Myocyte (in vitro differentiated cells): ENCODE results near the gene TBC1D13. TPM values are rescaled to one million over a fixed set of nuclear protein-coding genes. Genes with fewer than 3 reads are reported as not detected.
"Not testable (repeated sequence)": the region's sequence is repeated elsewhere in the genome, so short reads cannot be mapped to it uniquely, and the experiment has no call there.

Experiments
- DNase-seq: peaks from one replicate; pipeline ENCODE4 v3.0.0-alpha.2; 2012; ENCODE audit warnings: low read depth
- total RNA-seq: library from RNA; depleted of rRNA; stranded (reverse); fragments of >200 nt; gene quantifications from 2 replicates; pipeline ENCODE4 v1.2.3, GENCODE V29; 2014

TBC1D13 gene
- total RNA-seq, 1 donor from 2014 or later: 42.4 TPM

DNA sequence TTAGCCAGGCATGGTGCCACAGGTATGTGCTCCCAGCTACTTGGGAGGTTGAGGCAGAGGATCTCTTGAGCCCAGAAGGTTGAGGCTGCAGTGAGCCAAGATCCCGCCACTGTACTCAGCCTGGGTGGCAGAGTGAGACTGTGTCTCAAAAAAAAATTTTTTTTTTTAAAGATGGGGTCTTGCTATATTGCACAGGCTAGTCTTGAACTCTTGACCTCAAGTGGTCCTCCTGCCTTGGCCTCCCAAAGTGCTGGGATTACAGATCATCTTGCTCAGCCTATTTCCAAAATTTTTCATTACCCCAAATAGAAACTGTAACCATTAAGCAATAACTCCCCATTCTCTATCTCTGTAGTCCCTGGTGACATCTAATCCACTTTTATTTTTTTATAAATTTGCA is 4.4 kb upstream of the TBC1D13 start:
- DNase-seq: no peak

DNA sequence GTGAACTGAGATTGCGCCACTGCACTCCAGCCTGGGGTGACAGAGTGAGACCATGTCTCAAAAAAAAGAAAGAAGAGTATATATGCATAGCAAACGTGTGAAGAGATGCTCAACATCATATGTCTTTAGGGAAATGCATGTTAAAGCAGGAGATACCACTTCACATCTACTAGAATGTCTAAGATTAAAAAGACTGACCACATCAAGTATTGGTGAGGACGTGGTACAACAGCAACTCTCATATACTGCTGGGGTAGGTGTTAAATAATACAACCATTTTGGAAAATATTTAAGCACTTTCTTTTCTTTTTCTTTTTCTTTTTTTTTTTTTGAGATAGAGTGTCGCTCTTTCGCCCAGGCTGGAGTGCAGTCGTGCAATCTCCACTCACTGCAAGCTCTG is 1.6 kb upstream of the TBC1D13 start:
- DNase-seq: no peak

DNA sequence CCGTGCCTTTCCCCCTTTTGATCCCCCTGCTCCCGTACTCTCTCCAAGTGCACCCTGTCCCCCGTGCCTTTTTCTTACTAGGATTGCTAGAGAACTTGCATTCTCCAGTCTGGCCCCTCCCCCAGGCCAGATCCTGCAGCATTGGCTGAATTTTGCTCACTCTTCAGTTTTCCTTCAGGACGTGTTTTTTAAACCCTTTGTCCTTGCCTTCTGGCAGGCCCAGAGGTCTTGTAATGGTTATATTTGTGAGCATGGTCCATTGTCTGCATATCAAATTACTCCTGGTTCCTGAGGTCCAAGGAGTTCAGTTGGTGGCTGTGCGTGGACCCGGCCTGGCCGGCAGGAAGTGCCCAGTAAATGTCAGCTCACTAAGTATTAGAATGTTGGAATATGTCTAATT is 606 bp downstream of the TBC1D13 start:
- peak; percentile 21 for DNase-seq

DNA sequence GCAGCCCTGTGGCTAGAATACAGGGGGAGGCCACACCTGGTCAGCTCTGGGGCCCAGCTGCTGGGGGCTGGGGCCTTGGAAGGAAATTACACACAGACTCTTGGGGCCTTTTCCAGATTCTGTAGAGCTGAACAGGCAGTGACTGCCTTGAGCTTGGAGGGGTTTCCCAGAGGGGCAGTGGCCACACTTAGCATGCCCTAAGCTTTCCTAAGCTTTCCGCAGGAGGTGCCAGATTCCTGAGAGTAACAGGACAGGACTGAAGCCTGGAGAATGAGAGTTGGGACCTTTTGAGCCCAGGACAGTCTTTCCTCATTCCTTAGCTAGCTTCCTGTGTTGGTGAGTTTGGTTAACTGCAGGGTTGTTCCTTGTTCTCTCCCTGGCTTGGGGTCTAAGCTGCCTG is 1.4 kb downstream of the TBC1D13 start:
- no peak for DNase-seq

DNA sequence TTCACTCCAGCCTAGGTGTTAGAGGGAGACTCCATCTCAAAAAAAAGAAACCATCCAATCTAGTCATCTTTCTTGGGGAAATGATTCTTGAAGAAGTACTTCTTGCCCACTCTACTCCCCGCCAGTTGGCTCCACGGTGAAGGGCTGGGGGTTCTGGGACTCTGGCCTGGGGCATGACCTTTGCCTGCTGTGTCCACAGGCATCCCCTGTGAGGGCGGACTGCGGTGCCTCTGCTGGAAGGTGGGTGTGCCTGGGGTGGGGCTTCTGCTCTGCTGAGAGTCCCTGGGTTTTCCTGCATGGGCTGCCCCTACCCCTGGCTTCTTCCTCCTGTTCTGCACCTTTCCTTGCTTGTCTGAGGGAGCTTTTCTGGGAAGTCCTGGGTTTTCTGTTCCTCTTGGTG is 3.5 kb downstream of the TBC1D13 start:
- DNase-seq: no peak

DNA sequence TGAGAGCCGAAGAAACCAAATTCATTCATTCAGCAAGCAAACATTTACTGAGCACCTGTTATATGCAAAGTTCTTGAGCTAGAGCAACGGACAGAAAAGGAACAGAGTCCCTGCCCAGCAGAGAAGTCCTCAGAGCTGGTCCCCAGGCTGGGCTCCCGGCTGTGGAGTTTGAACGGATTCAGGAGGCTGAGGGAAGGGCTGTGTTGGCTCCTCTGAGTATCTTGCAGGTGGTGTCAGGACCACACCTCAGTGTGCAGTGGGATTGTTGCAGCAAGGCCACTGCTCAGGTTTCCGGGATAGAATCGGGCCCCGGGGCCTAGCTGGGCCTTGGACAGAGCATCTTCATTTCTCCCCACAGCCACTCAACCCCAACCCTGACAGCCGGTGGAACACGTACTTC is 5.1 kb downstream of the TBC1D13 start:
- DNase-seq: no peak

DNA sequence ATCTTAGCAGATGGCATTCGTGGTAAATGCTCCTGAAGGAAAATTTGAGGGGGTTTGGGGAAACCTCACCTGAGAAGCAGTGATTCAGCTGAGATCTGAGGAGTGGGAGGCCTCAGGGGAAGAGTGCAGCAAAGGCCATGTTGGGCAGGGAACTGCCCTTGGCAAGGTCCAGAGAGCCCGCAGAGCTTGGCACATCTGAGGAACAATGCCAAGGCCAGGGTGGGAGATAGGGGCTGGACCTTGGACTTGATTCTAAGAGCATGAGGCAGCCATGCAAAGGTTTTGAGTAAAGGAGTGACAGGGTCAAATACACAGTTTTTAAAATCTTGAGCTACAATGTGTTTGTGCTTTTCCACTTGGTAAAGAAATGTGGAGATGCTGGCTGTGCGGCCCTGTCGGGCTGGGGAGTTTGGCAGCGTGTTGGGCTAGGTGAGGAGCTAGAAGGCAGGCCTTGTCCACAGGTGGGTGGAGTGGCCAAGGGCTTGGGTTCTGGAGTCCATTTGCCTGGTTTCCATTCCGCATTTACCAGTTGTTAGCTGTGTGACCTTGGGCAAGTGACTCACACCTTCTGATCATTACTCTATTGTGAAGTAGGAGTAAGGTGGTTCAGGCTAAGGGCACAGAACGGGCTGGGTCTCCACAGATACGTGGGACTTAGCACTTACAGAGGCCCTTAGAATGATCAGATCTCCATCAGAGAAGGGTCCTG is 6.1 kb downstream of the TBC1D13 start:
- no peak for DNase-seq

DNA sequence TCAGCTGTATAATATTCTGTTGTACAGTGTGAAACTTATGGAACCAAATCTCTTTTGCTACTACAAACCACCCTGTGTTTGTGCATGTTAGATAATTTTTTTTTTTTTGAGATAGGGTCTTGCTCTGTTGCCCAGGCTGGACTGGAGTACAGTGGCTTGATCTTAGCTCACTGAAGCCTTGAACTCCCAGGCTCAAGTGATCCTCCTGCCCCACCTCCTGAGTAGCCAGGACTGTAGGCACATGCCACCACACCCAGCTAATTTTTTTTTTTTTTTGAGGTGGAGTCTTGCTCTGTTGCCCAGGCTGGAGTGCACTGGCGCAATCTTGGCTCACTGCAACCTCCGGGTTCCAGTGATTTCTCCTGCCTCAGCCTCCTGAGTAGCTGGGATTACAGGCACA is 7.9 kb downstream of the TBC1D13 start:
- DNase-seq: not testable (repeated sequence)

DNA sequence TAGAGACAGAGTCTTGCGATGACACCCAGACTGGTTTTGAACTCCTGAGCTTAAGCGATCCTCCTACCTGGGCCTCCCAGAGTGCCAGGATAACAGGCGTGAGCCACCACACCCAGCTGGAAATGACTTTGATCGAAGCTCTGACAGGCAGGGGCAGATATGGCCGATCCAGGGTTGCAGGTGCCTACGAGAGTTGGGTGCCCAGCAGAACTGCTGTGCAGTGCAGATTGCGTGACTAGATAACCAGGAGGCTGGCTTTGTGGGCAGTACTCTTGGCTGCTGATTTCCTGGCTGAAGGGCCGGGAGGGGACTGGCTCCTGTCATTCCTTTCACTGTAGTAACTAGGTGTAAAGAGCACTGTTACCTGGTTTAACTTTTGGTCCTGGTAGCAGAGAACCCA is 11.8 kb downstream of the TBC1D13 start:
- DNase-seq: no peak

DNA sequence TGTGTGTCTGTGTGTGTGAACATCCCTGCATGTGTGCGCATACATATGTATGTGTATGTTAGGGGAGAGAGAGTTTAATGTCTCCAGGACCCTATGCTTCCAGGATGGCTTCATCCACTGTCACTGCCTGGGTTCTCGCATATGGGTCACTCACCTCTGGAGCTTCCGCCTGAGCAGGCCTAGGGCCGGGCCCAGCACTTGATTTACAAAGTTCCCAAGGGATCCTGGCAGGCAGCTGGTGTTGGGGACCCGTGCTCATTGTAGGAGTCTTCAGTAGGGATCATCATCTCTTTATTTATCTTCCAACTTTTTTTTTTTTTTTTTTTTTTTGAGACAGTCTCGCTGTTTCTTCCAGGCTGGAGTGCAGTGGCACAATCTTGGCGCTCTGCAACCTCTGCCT is 13.0 kb downstream of the TBC1D13 start:
- DNase-seq: no peak

DNA sequence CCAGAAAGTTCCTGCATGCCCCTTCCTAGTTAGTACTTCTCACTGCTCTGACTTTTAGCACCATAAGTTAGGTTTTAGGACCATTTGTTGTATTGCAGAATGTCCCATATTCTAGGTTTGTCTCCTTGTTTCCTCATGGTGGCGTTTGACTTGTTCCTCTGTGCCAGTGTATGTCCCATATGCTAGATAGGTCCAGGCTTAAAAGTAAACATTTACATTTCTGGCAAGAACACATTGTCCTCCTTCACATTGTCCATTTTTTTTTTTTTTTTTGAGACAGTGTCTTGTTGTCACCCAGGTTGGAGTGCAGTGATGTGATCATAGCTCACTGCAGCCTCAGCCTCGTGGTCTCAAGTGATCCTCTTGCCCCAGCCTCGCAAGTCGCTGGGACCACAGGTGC is 15.4 kb downstream of the TBC1D13 start:
- no peak for DNase-seq

DNA sequence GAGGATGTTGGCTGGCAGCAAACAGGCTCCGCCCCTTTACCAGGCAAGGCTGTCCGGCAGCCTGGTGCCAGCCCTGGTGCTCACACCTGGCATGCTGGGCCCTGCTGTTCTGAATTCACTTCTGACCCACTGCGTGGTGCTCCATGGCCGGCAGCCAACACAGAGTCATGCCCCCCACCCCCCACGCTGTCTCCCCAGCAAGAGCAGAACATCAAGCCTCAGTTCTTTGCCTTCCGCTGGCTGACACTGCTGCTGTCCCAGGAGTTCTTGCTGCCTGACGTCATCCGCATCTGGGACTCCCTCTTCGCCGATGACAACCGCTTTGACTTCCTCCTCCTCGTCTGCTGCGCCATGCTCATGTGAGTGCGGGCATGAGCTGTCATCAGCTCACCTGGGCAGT is 18.6 kb downstream of the TBC1D13 start:
- DNase-seq: no peak

DNA sequence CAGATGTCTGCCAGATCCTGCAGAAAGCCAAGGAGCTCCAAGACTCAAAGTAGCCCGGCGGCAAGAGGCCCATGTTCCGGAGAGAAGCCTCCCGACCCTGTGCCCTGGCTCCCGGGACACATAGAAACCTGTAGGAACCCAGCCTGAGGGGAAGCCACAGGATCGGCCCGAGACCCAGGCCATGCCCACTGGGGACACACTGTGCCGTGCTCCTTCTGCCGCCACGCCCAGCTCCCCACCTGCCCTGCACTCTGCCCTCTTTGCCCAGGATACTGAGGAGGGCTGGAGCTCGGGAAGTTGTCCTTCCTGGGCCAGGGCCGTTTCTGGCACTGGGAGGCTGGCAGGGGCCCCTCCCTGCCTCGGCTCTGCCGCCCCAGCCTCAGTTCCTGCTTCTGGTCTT is 20.8 kb downstream of the TBC1D13 start:
- DNase-seq: no peak

DNA sequence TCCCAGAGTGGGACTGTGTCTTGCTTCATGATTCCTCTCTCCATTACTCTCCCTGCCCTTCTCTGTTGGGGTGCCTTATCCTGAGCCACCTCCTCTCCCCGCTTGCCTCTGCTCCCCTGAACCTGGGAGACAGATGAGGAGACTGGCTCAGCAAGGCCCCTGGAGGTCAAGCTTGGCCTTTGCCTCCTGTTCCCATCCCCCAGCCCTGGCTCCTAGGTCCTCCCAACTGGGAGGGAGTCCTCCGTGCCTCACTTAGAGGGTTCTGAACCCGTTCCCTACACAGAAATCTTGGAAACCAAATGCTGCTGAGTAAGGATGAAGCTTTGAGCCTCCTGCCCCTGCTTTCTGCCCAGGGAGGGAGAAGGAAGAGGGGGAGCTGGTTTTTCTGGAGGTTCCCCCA is 21.5 kb downstream of the TBC1D13 start:
- DNase-seq: no peak

DNA sequence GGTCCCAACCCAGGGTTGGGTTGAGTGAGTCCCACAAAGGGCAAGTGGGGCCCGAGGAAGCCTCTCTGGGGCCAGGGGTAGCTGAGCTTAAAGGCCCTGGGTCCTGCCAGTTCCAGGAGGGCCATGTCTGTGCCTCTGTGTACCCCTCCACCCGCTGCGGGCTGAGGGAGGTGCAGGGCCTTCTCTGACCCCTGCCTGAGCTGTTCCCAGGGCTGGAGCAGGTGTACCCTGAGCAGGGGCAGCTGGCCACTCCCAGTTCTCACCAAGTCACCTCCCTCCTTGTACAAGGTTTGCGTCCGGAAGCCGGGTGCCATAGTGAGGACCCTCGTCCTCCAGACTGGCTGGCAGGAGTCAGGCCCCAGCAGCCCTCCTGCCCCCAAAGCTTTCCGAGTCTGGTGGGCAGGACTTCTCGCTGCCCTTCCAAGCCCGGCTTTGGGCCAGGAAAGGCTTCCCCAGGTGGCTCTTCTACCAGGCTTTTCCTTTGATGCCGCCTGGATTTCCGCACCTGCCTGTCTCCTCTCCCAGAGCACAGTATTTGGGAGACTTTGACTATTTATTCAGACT is 22.1 kb downstream of the TBC1D13 start:
- DNase-seq: no peak

DNA sequence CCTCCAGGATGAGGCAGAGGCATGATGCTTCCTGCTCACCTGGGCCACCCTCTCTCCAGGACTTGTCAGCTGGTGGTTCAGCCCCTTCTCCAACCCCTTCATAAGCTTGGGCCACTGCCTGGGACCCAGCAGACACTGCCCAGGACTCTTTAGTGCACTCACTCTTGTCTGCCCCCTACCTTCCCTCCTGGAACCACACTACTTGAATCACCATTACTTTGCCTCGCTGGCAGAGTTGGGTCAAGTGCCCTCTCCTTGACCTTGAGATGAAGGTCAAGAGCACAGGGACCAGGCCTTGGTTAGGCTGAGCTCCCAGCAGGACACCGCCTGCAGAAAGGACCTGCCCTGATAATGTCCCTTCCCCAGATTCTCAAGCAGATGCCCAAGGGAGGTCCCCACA is 22.8 kb downstream of the TBC1D13 start:
- DNase-seq: no peak

DNA sequence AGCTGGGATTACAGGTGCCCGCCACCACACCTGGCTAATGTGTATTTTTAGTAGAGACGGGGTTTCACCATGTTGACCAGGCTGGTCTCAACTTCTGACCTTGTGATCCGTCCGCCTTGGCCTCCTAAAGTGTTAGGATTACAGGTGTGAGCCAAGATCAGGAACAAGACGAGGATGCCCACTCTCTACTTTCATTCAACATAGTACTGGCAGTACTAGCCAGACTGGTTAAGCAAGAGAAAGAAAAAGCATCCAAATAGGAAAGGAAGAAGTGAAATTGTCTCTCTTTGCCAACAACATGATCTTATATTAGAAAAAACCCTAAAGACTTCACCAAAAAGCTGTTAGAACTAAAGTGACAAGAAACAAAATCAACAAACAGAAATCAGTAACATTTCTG is 23.8 kb downstream of the TBC1D13 start:
- DNase-seq: no peak

DNA sequence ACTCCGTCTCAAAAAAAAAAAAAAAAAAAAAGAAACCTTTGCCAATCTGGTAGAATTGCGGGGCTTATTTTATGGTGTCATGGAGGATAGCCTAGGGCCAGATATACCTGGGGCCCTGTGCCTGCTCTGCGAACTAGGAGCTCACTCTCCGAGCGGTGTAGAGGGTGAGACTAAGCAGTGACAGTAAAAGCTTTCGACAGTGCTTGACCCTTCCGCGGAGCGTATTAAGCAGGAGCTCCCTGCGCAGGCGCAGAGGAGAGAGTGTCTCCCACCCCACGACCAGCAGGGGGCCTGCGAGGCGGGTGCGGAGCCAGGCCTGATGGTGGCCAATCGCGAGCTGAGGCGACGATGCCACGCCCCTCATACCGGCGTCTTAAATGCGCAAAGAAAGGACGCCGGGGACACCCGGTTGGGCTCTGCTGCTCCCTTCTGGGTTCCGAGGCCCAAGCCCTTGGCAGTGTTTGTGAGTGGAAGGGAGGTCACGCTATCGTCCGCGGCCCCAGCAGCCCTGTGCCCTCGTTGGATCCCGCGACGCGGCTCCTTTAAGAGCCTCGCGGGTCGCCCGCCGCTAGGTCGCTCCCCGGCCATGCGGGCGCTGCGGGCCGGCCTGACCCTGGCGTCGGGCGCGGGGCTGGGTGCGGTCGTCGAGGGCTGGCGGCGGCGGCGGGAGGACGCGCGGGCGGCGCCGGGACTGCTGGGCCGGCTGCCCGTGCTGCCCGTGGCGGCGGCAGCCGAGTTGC is 31.2 kb downstream of the TBC1D13 start, which contains the start of gene ENDOG:
Gene ENDOG (plus strand): TSS at position 402 of the 740 bp plus-strand sequence. CDS start 185 bp downstream, at position 587.
- DNase-seq: peak; percentile 98

DNA sequence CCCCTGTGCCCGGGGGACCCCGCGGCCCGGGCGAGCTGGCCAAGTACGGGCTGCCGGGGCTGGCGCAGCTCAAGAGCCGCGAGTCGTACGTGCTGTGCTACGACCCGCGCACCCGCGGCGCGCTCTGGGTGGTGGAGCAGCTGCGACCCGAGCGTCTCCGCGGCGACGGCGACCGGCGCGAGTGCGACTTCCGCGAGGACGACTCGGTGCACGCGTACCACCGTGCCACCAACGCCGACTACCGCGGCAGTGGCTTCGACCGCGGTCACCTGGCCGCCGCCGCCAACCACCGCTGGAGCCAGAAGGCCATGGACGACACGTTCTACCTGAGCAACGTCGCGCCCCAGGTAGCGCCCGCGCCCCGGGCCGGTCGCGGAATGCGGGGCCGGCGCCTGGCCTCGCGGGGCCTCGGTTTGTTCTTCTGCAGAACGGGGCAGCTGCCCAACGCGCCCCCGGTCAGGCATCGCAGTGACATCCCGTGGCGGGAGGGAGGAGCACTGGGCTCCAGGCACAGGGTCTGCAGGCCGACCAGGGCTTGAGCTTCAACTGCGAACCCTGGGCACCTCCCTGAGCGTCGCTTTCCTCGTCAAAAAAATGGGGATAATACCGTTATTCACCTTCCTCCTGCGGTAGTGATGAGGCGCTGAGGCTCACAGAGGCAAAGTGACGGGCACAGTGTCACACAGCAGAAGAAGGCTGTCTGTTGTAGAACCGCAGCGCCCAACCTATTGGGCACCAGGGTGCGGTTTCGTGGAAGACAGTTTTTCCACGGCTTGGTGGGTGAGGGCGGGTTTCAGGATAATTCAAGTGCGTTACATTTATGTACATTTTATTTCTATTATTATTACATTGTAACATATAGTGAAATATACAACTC is 32.0 kb downstream of the TBC1D13 start:
- DNase-seq: peak; percentile 58

DNA sequence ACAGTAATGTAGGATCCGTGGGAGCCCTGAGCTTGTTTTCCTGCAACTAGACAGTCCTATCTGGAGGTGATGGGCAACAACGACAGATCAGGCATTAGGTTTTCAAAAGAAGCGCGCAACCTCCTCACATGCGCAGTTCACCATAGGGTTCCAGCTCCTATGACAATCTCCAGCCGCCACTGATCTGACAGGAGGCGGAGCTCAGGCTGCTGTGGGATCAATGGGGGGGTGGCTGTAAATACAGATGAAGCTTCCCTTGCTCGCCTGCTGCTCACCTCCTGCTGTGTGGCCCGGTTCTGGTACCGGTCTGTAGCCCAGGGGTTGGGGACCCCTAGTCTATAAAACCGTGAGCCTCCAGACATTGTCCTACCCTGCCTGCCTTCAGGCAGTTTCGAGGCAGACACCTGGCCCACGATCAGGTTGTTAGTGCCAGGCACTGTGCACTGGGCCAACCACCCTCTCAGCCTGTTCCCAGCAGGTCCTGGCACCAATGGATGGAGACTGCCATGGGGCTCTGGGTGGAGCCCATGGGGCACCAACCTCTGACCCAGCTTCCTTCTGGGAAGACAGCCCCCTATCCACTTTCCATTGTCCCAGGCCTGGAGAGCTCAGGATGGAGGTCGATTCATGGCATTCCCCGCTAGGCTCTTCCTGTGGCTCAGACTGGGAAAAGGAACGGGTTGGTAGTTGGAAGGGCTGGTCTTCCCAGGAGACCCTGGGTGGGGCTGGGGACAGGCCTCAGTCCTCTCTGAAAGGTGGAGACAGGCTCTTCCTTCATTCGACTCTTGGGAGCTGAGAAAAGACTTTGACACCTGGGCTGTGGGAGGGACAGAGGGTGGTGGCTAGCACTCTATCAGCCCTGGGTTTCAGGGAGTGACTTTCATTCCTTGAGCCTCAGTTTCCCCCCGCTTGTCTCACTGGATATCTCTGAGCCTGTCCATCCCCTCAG is 32.9 kb downstream of the TBC1D13 start:
- DNase-seq: no peak
